K562 (cell line): ENCODE results near the gene RTBDN. TPM values are rescaled to one million over a fixed set of nuclear protein-coding genes. Genes with fewer than 3 reads are reported as not detected.

ENCODE experiments used
- CBX3 ChIP-seq, 2 experiments: IDR thresholded peaks; 1 replicate in 1 of 2; 2 replicates in 1 of 2; pipeline ENCODE4 v1.6.1; 2012; ENCODE audit warnings: inconsistent platforms in 2 of 2, low read length in 2 of 2, borderline replicate concordance in 1 of 2, control low read depth in 1 of 2
- CEBPB ChIP-seq: fragments of 450-650 bp; IDR thresholded peaks from 2 replicates; pipeline ENCODE4 v1.6.1; 2016; ENCODE audit warnings: missing genetic modification characterization, missing compliant biosample characterization
- CHD2 ChIP-seq: IDR thresholded peaks from 2 replicates; pipeline ENCODE4 v1.6.1; 2011; ENCODE audit warnings: low read depth, low read length
- DPF2 ChIP-seq: fragments of 450-650 bp; IDR thresholded peaks from 2 replicates; pipeline ENCODE4 v1.6.1; 2016
- E2F6 ChIP-seq, 2 experiments: IDR thresholded peaks; 2 replicates each; pipeline ENCODE4 v1.6.1; 2011; ENCODE audit warnings: borderline replicate concordance in 1 of 2, control low read depth in 1 of 2, low read depth in 1 of 2, low read length in 1 of 2, mild to moderate bottlenecking in 1 of 2, mixed read lengths in 1 of 2, moderate library complexity in 1 of 2; ENCODE audit not compliant: insufficient read depth in 1 of 2, insufficient read length in 1 of 2, poor library complexity in 1 of 2, severe bottlenecking in 1 of 2; ENCODE audit errors: extremely low read depth in 1 of 2
- ERF ChIP-seq: fragments of 450-650 bp; formaldehyde crosslinking; IDR thresholded peaks from 2 replicates; pipeline ENCODE4 v1.4.0; 2020; ENCODE audit warnings: mild to moderate bottlenecking, mixed read lengths
- HMG20A ChIP-seq: fragments of 450-650 bp; formaldehyde crosslinking; conservative IDR thresholded peaks from 2 replicates; pipeline ENCODE4 v1.4.0; 2020; ENCODE audit warnings: mild to moderate bottlenecking, mixed read lengths
- HNRNPL ChIP-seq: fragments of 200-400 bp; formaldehyde crosslinking; IDR thresholded peaks from 2 replicates; pipeline ENCODE4 v1.6.1; 2017; ENCODE audit warnings: low read depth, mild to moderate bottlenecking, low read length
- IRF1 ChIP-seq: sonication (generic); formaldehyde crosslinking; IDR thresholded peaks from 2 replicates; pipeline ENCODE4 v1.8.0; 2022; ENCODE audit warnings: missing genetic modification reagents, mild to moderate bottlenecking, borderline replicate concordance
- KDM5B ChIP-seq: fragments of 200-600 bp; sonication (generic); IDR thresholded peaks from 2 replicates; pipeline ENCODE4 v1.6.1; 2012; ENCODE audit warnings: low read depth, mild to moderate bottlenecking, moderate library complexity, low read length, control low read depth, inconsistent platforms; ENCODE audit not compliant: insufficient replicate concordance
- KLF1 ChIP-seq: fragments of 450-650 bp; IDR thresholded peaks from 2 replicates; pipeline ENCODE4 v1.6.1; 2016; ENCODE audit warnings: missing genetic modification characterization, missing compliant biosample characterization
- MEF2D ChIP-seq: conservative IDR thresholded peaks from 2 replicates; pipeline ENCODE4 v1.6.1; 2016; ENCODE audit warnings: low read depth, missing genetic modification characterization, missing compliant biosample characterization
- MITF ChIP-seq: IDR thresholded peaks from 2 replicates; pipeline ENCODE4 v1.6.1; 2014; ENCODE audit warnings: antibody characterized with exemption
- NFE2L1 ChIP-seq: fragments of 450-650 bp; IDR thresholded peaks from 2 replicates; pipeline ENCODE4 v1.6.1; 2016; ENCODE audit warnings: missing genetic modification characterization, low read depth, mild to moderate bottlenecking, missing compliant biosample characterization, moderate library complexity, borderline replicate concordance
- PCBP1 ChIP-seq: fragments of 200-400 bp; formaldehyde crosslinking; IDR thresholded peaks from 2 replicates; pipeline ENCODE4 v1.6.1; 2018; ENCODE audit warnings: mild to moderate bottlenecking, low read depth, low read length; ENCODE audit not compliant: poor library complexity, severe bottlenecking
- POLR2AphosphoS2 ChIP-seq: IDR thresholded peaks from 2 replicates; pipeline ENCODE4 v1.6.1; 2012; ENCODE audit warnings: low read length, improper control_type of control experiment
- SMARCE1 ChIP-seq: fragments of 450-650 bp; IDR thresholded peaks from 2 replicates; pipeline ENCODE4 v1.7.1; 2016; ENCODE audit warnings: mild to moderate bottlenecking
- TEAD1 ChIP-seq, 2 experiments: fragments of 450-650 bp in 1 of 2; sonication (generic) in 1 of 2; formaldehyde crosslinking; IDR thresholded peaks; 2 replicates each; pipeline versions ENCODE4 v1.4.0 to v1.8.0; 2020 to 2022; ENCODE audit warnings: mild to moderate bottlenecking in 2 of 2, missing genetic modification reagents in 1 of 2
- TEAD2 ChIP-seq: fragments of 450-650 bp; IDR thresholded peaks from 2 replicates; pipeline ENCODE4 v1.6.1; 2016; ENCODE audit warnings: missing genetic modification characterization, control low read depth, missing compliant biosample characterization
- YBX1 ChIP-seq: fragments of 450-650 bp; IDR thresholded peaks from 2 replicates; pipeline ENCODE4 v1.7.1; 2016; ENCODE audit warnings: mild to moderate bottlenecking
- ZC3H8 ChIP-seq: fragments of 450-650 bp; IDR thresholded peaks from 2 replicates; pipeline ENCODE4 v1.6.1; 2017
- ZNF134 ChIP-seq: fragments of 250-450 bp; sonication (Bioruptor Pico); conservative IDR thresholded peaks from 2 replicates; pipeline ENCODE4 v1.4.0; 2020
- ZNF354B ChIP-seq: fragments of 250-450 bp; sonication (Bioruptor Pico); IDR thresholded peaks from 2 replicates; pipeline ENCODE4 v1.4.0; 2020
- ZNF655 ChIP-seq: fragments of 250-450 bp; sonication (Bioruptor Pico); IDR thresholded peaks from 2 replicates; pipeline ENCODE4 v1.5.0; 2021
- ZZZ3 ChIP-seq: fragments of 450-650 bp; IDR thresholded peaks from 2 replicates; pipeline ENCODE4 v1.6.1; 2016; ENCODE audit warnings: antibody characterized with exemption, mild to moderate bottlenecking, moderate library complexity
- polyA plus RNA-seq, 8 experiments: library from polyadenylated mRNA; depleted of rRNA in 4 of 8; stranded (reverse) in 5 of 8; unstranded in 3 of 8; fragments of >200 nt; fragmentation: Nextera tagmentation in 2 of 8; fragmentation: Illumina TruSeq in 1 of 8; extraction: Ambion mirVana in 2 of 8; extraction: Trizol in 1 of 8; gene quantifications; 2 replicates each; pipeline versions ENCODE4 v1.2.1 to v1.2.3, GENCODE V29; 2011 to 2014; ENCODE audit warnings: inconsistent platforms in 1 of 8, missing spikeins in 1 of 8
- total RNA-seq, 7 experiments: library from RNA; depleted of rRNA in 6 of 7; stranded (reverse); fragments of >200 nt in 6 of 7; fragmentation: Illumina TruSeq in 2 of 7; extraction: Trizol in 2 of 7; gene quantifications; 2 replicates each; pipeline versions ENCODE4 v1.2.1 to v1.2.3, GENCODE V29; 2011 to 2021; ENCODE audit warnings: low replicate concordance in 1 of 7

RTBDN gene
- total and polyA plus RNA-seq, 9 of the 15 experiments (the other 6 are each of a cell fraction or from before 2014, with no cell fraction given) = 0.20 to 2.3 (median 0.72) TPM; not detected in 1

- no peak for TF ChIP-seq E2F6 (IDR thresholded peaks at IDR 0.05; ENCODE audit: borderline replicate concordance in 1 of 2, extremely low read depth in 1 of 2, insufficient read depth in 1 of 2, insufficient read length in 1 of 2, low read depth in 1 of 2, low read length in 1 of 2, poor library complexity in 1 of 2, severe bottlenecking in 1 of 2)
- TF ChIP-seq HNRNPL = no peak
- no peak for TF ChIP-seq TEAD2
- no peak for TF ChIP-seq SMARCE1
- TF ChIP-seq ERF (CRISPR knock-in tag) = no peak
- TF ChIP-seq CBX3 (IDR thresholded peaks at IDR 0.05; ENCODE audit: borderline replicate concordance in 1 of 2, low read length in 2 of 2) = no peak
- TF ChIP-seq IRF1 (CRISPR knock-in tag) = no peak
- no peak for TF ChIP-seq MITF
- TF ChIP-seq CEBPB (tag) = no peak
- no peak for TF ChIP-seq ZNF354B (CRISPR knock-in tag)
- no peak for TF ChIP-seq HMG20A (CRISPR knock-in tag)
- no peak; the same call in 1 of the 2 replicates for TF ChIP-seq DPF2
- TF ChIP-seq PCBP1 = no peak
- TF ChIP-seq ZNF655 (CRISPR knock-in tag) = no peak
- TF ChIP-seq NFE2L1 (tag) = no peak
- no peak for TF ChIP-seq POLR2AphosphoS2
- no peak for TF ChIP-seq CHD2
- TF ChIP-seq ZZZ3 = no peak
- no peak for TF ChIP-seq ZNF134 (CRISPR knock-in tag)
- peak; percentile 32 for TF ChIP-seq KDM5B
- no peak for TF ChIP-seq YBX1
- TF ChIP-seq KLF1 (tag) = no peak
- TF ChIP-seq MEF2D (tag) = no peak
- no peak for TF ChIP-seq ZC3H8
- TF ChIP-seq TEAD1 (CRISPR knock-in tag; IDR thresholded peaks at IDR 0.05) = no peak
Observed at GRCh38 chr19:12867120-12868099, 33.0 kb upstream of the RTBDN start (continued).
